GM18517 (cell line): ENCODE results near the gene SORCS2.

Experiments used
- ATAC-seq: cut with Tn5 transposase; IDR thresholded peaks from one replicate; pipeline ENCODE4 v1.9.1; 2021; ENCODE audit warnings: mild to moderate bottlenecking, moderate library complexity; ENCODE audit not compliant: unreplicated experiment

SORCS2 gene

DNA sequence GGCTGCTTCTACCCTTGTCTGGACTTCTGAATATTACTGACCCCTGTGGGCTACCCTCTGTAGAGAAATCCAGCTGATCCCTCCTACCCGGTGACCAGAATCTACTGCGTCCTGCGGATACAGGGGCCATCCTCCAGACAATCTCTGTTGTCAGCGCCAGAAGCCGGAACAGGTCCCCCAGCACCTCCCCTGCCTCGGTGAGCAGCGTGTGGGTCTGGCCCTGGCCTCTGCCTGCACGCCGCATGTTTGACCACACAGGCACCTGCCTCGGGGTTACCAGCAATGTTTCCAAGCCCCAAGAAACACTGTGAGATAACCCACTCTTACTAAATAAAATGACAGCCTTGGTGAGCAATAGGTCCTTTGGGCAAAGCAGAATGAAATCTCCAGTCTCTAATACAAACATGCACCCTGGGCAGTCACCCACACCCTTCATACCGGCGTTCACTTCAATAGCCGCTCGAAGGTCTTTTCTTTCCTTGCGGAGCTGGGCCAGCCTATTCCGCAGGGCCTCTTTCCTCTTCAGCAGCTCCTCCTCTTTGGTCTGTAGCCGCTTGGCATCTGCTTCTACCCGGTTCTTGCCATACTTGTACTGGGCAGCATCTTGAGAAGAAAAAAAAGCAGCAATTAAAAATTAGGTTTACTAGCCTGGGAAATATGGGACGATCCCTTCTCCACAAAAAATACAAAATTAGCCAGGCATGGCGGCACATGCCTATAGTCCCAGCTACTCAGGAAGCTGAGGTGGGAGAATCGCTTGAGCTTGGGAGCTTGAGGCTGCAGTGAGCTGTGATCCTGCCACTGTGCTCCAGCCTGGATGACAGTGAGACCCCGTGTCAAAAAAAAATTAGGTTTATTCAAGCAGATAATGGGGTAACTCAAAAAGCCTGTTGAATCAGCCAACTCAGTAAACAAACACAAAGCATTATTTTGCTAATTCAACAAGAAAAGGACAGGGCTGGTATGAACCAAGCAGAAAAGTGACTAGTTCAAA lies 582.3 kb downstream of the SORCS2 start:
- ATAC-seq: no peak

DNA sequence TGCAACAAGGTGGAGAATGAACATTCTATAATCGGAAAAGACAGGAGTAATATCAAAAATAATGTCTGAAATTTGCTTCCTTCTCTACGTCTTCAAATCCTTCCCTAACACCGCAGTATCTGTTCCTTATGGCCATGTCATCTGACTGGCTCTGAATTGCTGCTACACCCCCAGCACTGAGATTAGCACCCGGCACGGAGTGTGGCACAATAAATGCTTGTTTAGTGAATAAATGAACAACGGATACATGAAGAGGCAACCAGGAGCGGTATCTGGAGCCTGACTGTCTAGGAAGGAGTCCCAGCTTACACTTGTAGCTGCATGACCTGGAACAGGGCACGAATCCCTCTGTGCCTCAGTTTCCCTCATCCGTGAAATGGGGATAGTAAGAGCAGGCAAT lies 583.1 kb downstream of the SORCS2 start:
- no peak for ATAC-seq

DNA sequence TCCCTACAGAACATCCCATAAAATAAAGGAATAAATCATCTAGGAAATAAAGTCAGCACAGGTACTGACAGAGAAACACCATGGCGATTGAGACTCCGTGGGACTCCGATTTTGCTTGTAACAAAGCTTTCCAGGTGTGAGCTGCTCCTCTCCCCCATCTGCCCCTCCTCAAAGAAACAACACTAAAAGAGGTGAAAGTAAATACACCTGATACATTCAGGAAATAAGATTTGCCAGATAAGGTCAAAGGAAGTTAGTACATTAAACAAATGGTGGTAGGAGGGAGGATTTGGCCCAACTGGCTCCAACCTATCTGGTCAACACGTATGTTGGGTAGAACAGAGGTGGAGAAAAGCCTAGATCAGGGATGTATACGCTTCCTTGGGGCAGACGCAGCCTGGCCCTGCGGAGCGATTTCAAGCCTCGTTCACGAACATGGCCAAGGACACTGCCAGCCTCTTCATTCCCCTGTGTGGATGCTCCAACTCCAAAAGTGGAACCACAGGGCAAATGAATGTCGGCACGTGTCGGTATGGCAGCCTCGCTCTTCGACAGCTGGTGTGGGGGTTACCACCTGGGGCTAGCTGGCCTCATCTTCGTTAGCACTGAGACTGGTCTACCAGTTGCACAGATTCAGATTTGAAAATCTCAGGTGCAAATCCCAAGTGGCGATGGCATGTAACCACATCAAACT lies 584.8 kb downstream of the SORCS2 start:
- no peak for ATAC-seq

DNA sequence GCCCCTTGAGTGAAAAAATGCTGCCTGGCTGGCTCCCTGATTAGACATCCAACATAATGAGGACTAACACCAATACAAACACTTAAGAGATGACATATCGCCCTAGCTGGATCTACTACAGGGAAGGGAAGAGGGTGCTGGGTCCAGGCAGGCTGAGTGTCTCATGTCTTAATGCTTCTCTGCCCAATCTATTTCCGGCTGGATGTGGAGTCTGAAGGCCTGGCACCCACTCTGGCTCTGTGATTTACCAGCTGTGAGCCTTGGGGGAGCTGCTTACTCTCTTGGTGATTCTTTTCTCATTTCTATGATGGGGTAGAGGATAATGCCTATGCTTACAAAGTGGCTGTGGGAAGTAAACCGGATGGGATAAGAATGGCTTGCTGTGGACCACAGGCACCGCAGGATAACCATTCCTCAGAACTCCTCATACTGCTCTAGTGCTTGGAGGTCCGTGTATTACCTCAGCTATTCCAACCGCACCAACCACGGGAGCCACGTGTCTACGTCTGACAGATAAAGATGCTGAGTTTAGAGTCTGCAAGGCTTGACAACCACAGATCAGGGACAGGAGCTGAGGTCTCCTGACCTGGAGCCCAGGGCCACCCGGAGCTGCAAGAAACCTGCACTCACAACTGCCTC lies 585.7 kb downstream of the SORCS2 start:
- no peak for ATAC-seq

DNA sequence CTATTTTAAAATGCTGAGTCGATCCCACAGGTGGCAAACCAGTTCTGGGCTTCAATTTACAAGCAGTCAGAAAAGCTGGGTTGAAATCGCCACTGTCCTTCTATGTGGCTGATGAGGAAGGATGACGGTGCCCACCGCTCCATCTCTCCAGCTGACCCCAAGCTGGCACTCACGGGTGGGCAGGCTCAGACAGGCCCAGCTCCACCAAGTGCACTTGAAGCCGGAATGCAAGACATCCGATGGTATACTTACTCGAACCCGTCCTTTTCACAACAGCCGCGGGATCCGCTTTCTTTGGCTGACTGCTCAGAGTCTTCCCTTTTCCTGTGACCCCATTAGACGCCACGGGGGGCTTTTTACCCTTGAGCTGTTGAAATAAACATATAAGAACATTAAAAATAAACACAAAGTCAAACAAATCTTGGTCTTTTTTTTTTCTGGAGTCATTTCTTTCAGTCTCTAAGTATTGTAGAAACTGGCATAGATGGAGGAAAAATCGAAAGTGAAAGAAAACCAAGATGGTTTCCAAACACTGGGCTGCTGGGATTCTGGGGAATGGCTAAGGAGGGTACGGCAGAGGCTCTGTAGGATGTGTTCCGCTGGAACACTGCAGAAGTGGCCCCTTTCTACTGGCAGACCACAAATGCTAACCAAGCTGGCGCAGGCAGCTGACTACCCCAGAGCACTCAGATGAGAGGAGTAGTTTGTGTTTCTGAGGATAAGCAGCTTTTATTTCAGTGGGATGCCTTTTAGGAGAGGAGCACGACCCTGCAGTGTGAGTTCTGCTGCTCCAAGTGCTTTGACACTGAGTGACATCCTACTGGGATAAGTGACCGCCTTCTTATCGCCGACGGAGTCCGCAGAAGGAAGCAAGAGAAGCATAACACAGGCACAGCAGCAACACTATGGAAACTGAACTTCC lies 586.4 kb downstream of the SORCS2 start:
- ATAC-seq: no peak

DNA sequence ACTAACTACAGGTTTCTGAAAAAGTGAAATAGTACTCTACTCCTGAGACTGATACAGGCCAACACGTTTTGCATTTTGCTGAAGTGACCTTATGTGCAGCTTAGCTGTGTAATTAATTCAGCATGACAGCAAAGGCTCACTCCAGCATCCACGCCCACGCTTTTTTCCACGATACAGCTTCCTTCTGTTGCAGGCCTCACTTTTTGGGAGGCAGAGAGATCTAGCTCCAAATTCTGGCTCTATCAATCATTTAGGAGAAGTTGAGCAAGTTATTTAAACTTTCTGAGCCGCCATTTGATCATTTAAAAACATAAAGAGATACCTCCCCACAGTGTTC lies 587.1 kb downstream of the SORCS2 start:
- no peak for ATAC-seq

DNA sequence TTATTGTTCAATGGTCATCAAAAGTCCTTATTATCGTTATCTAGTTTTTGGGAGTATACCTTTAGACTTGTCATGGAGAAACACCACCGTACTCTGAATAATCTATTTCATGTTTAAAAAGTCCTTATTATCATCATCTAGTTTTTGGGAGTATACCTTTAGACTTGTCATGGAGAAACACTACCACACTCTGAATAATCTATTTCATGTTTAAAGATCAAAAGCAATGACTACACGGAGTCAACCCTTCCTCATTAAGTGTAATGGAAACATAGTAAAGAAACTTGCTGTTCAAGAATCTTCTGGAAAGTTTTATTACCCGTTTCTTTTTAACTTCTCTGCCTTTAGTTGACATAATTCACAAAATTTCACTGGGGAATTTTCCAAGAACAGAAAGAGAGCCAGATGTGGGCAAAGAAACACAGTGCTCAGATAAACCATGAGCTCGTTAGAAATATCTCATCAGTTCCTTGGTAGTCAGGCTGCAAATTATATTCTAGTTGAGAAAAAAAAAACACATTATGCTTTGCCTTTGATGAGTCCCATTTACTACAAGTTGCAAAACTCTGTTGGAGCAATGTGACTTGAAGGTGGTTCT lies 588.5 kb downstream of the SORCS2 start:
- ATAC-seq: no peak

DNA sequence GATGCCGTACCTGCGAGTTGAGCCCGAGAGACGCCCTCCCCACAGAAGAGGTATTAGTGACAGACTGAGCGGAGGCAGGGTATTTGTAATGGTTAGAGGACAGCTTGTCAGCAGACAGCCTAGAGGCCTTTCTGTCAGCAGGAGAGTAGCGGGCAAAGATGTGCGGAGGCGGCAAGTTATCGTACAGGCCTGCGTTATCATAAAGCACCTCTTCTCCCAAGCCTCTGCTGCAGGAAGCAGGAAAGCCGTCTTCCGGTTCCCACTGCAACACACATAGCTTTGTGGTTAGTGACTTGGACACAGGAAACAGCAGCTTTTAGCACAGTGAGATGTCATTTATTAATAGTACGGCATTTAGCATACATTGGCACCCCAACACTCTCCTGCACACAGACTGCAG lies 589.0 kb downstream of the SORCS2 start:
- no peak for ATAC-seq

DNA sequence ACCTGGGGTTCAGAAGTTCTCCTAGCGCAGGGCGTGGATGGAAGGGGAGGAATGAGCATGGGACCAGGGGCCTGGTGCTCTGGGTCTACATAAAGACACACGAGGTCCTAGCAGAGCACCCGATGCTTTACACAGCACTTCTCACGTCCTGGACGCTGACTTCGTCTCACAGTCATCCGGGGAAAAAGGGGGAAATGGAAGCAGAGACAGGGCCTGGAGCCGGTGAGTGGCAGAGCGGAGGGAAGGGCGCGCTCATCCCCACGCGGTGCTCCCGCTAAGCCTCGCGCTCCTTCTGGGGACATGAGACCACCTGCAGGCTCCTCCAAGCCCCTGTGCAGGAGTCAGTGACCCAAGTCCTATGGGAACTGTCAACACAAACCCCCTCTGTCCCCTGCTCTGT lies 589.7 kb downstream of the SORCS2 start:
- no peak for ATAC-seq

DNA sequence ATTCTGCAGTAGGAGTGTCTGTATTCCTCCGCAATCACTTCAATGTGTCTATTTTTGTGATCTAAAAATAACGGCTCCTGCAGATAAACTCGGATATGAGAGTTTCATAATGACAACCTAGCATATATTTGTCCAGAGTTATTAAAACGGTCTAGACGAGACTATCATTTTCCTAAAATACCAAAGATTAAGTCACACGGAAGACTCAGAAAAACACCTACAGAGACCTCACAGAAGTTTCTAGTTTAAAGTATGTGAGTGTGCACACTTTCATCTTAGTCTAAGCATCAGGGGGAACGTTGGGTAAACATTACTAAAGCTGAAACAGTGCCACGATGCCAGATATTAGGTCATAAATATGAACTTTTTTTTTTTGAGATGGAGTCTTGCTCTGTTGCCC lies 590.4 kb downstream of the SORCS2 start:
- ATAC-seq: no peak

DNA sequence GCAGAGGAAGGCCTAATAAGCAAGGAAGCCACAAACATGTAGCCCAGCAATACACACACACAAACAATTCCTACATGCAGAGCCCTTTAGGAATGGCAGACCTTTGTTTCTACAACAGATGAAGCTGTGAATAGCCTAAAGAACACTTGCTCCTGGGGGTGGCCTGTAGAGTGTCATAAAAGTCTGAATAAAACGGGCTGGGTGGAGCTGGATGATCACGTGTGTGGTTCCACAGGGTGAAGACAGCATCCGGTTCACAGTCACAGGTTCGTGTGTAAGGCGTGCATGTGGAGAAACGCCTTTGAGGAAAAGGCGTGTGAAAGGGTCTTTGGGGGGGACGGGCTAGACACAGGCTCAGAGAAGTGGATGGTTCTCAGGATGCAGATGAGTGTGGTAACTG lies 591.2 kb downstream of the SORCS2 start:
- no peak for ATAC-seq

DNA sequence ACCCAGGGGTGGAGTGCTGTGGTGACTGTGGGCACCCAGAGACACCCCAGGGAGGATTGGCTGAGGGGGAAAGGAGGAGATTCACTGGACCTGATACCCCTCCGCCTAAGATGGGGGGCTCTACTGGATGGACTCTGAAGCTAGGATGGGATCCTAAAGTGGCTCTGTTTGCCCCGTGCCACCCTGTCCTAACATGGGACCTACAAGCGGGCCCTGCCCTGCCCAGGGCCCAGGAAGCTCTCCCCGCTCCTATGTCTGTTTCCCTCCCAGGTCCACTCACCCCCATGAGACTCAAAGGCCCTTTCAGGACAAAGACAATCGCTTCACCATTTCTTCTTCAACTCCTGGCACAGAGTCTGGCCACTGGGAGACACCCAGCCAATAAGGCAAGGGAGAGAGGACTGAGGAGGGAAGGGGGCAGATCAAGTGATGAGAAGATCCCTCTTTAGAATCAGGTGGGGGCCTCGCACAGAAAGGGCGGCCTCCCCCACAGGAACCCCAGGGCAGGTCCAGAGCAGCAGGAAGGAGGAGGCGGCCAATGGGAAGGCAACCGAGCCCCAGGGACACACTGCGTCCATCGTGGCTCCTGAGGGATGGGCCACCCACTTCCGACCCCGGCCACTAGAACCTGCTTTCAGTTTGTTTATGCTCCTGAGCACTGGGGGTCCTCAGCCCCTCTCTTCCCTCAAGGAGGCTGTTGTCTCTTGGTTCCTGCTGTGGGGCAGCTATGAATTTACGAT lies 592.0 kb downstream of the SORCS2 start:
- no peak for ATAC-seq

DNA sequence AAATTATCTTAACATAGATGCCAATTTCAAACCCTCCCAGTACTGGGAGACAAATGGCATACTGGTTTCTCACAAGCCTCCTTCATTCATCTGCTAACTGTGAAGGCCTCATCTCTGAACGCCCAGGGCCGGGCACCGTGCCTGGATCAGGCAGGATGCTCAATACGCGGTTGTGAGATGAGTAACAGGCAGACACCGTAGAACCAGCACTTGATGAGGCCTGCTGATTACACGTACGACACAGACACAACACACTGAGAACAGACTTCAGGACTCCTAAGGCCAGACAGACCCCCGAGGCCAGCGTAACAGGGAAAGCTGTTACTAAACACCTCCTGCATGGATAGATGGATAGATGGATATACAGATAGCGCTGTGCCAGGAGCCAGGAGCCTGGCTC lies 592.7 kb downstream of the SORCS2 start:
- no peak for ATAC-seq

DNA sequence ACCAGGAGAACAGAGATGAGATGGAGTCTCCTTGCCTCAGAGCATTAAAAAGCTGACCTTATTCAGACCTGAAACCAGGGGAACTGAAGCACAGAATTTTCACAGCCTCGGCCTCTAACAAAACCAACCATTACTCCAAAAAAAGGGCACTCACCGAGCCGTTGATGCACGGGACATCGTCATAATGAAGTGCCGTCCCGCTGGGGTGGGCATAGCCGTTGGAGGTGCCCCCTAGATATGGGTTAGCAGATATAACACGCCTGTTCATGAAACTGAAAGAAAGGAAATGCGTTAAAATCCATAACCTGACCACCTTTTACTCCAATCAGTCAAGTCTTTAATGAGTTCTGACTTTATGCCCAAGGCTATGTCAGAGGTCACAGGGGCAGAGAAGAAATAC lies 593.7 kb downstream of the SORCS2 start:
- ATAC-seq: no peak

DNA sequence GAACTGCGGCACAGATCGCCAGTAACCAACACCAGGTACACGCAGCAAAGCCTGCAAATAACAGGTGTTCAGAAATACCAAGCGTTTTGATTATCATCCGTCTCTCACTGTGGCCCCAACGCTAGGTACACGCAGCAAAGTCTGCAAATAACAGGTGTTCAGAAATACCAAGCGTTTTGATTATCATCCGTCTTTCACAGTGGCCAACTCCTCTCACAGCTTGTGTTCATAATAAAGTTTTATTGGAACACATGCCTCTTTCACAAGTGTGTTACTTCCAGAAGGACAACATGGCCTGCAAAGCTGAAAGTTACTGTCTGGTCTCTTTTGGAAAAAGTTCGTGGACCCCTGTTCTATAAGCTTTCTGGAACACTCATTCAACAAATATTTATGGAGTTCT lies 594.2 kb downstream of the SORCS2 start:
- ATAC-seq: no peak

DNA sequence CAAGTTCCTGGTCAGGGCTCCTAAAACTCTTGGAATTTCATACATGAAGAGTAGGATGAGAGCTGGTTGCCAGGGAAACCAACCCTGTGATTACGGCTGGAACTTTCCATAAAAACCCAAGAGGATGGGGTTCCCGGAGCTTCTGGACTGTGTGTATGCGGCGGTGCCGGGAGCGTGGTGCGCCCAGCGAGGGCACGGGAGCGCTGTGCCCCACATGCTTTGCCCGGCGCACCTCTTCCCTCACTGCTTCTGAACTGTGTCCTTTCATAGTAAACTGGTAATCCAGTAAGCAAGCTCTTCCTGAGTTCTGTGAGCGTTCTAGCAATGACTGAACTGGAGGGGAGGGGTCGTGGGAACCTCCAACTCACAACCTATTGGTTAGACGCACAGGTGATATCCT lies 594.7 kb downstream of the SORCS2 start:
- no peak for ATAC-seq

DNA sequence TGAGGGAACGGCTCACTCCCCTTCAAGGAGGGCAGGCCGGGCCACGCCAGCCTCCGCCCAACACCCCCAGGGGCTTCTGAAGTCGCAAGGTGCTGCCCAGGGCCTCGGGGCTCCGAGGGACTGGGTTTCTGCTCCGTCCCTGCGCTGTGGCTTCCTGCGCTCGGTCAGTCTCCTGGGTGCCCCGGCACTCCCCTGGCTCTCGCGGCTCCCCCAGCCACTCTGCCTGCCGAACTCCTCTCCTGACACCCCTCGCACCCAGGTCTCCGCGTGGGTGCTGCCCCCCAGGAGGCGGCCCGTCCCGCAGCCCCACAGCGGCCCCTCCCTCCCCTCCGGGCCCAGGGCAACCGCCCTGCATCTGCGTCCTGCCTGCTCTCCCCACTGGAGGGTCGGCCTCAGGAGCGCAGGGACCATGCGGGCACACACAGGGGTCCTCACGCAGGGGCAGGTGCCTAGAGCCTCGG lies 595.4 kb downstream of the SORCS2 start:
- ATAC-seq: no peak

DNA sequence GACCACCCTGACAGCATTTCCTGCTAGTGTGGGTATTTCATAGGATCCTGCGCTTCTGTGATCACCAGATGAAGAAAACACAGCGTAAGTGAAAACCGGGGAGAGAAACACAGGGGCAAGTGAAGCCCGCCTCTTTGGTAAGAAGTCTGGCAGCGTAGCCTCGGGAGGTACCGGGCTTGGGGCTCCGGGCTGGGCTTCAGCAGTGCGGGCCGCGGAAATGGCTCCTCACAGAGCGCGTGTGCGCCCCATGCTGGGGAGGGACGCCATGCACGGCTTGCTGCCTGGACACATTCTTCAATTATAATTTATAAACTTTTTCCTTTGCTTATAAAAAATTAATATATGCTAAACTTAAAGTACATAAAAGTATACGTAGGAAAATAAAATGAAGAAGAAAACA lies 595.9 kb downstream of the SORCS2 start:
- ATAC-seq: no peak

DNA sequence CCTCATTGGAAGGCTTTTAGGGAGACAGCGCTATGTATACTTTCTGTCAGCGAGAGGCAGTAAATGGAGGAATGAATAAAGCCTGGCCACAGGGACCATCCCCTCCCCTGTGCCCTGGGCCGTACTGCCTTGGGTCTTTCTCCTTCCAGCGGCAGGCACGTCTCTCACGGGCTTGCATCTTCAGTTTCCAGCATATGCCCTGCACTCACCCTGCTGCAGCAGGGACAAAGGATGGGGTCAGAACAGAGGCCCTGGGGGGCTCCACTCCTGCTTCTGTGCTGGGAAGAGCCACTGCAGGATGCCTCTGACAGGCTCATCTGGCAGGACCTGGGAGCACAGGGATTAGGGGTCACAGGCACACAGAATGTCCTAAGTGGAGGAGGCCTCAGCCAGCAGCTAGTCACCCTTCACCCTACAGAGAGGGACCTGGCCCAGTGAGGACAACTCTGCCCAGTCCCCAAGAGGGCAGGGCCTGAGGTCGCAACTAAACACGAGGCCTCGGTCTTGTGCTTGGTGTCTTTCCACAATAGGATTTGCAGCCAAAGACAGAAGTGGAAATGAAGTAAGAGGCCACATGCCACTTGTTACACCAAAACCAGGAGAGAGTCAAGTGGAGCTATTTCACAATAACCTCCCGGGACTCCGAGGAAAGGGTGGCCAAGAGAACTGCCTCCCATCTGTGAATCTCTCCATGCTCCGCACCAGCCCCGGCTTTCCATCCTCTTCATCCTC lies 596.5 kb downstream of the SORCS2 start:
- ATAC-seq: no peak
